Measurements from ENCODE around the gene CCR6. TPM values are rescaled to one million over a fixed set of nuclear protein-coding genes. Genes with fewer than 3 reads are reported as not detected.

CCR6 gene
- total and polyA plus RNA-seq, 2 of the 13 experiments (the other 11 are each of a cell fraction or from before 2014, with no cell fraction given), result 4.5 to 8.7 TPM

DNA sequence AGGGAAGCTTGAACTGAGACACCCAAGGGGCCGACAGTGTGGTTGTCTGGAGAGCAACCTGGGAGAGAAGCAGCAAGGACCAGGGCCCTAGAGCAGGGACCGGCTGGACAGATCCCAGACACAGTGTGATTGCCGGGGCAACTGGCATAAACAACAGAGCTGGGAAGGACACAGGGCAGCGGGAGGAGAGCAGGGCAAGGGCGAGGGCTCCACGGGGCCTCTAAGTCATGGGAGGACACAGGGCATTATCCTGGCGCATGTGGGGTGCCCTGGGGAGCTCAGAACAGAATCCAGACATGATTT is 31.1 kb upstream of the CCR6 start:
- POLR2A ChIA-PET, result no interaction called here

More for the DNA sequence above, 31.1 kb upstream of the CCR6 start:
- Histone ChIP-seq H4K20me1 (ENCODE audit: insufficient read depth, low read length) (no peaks in the 10 kb centered on the region), H3K36me3 (replicated peaks in 1 of 2; ENCODE audit: control insufficient read depth in 1 of 2, insufficient read depth in 2 of 2, low read length in 2 of 2) (no peaks in the 10 kb centered on the region), H3K4me1 (ENCODE audit: insufficient read depth, low read length) (peaks cover 11% of the 10 kb centered on the region), H3K9ac (ENCODE audit: insufficient read depth, low read depth, low read length) (no peak overlapping the region), H3K79me2 (ENCODE audit: insufficient read depth, low read length) (no peaks in the 10 kb centered on the region), H3K9me3 (ENCODE audit: low read length) (peaks cover 11% of the 10 kb centered on the region; the same call in 1 of the 2 replicates), H2AFZ (ENCODE audit: low read length) (no peak overlapping the region), H3K27ac (ENCODE audit: extremely low read length, insufficient read depth, low read length) (no peak overlapping the region), H3K27me3 (ENCODE audit: control insufficient read depth in 1 of 2, insufficient read depth in 2 of 2, low read length in 2 of 2) (peaks cover 3 to 14% of the 10 kb centered on the region in 2 experiments; a peak in 4 of 5 replicates), H3K4me3 (replicated peaks in 1 of 3; ENCODE audit: insufficient read depth in 1 of 3, low read depth in 2 of 3, low read length in 3 of 3) (no peak overlapping the region), H3K4me2 (ENCODE audit: low read depth, low read length) (no peak overlapping the region)
- FAIRE-seq, result no peak
- TF ChIP-seq SKI (IDR thresholded peaks at IDR 0.05; ENCODE audit: partially characterized antibody), result peak; percentile 12
- 0 out of 3 replicates have a peak, but pooled peaks have one; percentile 17 for TF ChIP-seq MXI1 (IDR thresholded peaks at IDR 0.05; ENCODE audit: borderline replicate concordance, low read depth, low read length)
- TF ChIP-seq, protein P1, sequence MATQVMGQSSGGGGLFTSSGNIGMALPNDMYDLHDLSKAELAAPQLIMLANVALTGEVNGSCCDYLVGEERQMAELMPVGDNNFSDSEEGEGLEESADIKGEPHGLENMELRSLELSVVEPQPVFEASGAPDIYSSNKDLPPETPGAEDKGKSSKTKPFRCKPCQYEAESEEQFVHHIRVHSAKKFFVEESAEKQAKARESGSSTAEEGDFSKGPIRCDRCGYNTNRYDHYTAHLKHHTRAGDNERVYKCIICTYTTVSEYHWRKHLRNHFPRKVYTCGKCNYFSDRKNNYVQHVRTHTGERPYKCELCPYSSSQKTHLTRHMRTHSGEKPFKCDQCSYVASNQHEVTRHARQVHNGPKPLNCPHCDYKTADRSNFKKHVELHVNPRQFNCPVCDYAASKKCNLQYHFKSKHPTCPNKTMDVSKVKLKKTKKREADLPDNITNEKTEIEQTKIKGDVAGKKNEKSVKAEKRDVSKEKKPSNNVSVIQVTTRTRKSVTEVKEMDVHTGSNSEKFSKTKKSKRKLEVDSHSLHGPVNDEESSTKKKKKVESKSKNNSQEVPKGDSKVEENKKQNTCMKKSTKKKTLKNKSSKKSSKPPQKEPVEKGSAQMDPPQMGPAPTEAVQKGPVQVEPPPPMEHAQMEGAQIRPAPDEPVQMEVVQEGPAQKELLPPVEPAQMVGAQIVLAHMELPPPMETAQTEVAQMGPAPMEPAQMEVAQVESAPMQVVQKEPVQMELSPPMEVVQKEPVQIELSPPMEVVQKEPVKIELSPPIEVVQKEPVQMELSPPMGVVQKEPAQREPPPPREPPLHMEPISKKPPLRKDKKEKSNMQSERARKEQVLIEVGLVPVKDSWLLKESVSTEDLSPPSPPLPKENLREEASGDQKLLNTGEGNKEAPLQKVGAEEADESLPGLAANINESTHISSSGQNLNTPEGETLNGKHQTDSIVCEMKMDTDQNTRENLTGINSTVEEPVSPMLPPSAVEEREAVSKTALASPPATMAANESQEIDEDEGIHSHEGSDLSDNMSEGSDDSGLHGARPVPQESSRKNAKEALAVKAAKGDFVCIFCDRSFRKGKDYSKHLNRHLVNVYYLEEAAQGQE (IDR thresholded peaks at IDR 0.05; ENCODE audit: borderline replicate concordance in 1 of 2, low read depth in 1 of 2, low read length in 2 of 2), result peak; percentile 10 to 68; a peak in 3 of 4 replicates
- no peak for TF ChIP-seq RAD51 (IDR thresholded peaks at IDR 0.05; ENCODE audit: borderline replicate concordance)
- TF ChIP-seq, protein P2, sequence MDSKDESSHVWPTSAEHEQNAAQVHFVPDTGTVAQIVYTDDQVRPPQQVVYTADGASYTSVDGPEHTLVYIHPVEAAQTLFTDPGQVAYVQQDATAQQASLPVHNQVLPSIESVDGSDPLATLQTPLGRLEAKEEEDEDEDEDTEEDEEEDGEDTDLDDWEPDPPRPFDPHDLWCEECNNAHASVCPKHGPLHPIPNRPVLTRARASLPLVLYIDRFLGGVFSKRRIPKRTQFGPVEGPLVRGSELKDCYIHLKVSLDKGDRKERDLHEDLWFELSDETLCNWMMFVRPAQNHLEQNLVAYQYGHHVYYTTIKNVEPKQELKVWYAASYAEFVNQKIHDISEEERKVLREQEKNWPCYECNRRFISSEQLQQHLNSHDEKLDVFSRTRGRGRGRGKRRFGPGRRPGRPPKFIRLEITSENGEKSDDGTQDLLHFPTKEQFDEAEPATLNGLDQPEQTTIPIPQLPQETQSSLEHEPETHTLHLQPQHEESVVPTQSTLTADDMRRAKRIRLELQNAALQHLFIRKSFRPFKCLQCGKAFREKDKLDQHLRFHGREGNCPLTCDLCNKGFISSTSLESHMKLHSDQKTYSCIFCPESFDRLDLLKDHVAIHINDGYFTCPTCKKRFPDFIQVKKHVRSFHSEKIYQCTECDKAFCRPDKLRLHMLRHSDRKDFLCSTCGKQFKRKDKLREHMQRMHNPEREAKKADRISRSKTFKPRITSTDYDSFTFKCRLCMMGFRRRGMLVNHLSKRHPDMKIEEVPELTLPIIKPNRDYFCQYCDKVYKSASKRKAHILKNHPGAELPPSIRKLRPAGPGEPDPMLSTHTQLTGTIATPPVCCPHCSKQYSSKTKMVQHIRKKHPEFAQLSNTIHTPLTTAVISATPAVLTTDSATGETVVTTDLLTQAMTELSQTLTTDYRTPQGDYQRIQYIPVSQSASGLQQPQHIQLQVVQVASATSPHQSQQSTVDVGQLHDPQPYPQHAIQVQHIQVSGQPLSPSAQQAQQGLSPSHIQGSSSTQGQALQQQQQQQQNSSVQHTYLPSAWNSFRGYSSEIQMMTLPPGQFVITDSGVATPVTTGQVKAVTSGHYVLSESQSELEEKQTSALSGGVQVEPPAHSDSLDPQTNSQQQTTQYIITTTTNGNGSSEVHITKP (CRISPR knock-in tag; IDR thresholded peaks at IDR 0.05; ENCODE audit: low read depth), result no peak
- TF ChIP-seq ZNF552 (CRISPR knock-in tag; IDR thresholded peaks at IDR 0.05; ENCODE audit: borderline replicate concordance), result no peak
- TF ChIP-seq, protein P3, sequence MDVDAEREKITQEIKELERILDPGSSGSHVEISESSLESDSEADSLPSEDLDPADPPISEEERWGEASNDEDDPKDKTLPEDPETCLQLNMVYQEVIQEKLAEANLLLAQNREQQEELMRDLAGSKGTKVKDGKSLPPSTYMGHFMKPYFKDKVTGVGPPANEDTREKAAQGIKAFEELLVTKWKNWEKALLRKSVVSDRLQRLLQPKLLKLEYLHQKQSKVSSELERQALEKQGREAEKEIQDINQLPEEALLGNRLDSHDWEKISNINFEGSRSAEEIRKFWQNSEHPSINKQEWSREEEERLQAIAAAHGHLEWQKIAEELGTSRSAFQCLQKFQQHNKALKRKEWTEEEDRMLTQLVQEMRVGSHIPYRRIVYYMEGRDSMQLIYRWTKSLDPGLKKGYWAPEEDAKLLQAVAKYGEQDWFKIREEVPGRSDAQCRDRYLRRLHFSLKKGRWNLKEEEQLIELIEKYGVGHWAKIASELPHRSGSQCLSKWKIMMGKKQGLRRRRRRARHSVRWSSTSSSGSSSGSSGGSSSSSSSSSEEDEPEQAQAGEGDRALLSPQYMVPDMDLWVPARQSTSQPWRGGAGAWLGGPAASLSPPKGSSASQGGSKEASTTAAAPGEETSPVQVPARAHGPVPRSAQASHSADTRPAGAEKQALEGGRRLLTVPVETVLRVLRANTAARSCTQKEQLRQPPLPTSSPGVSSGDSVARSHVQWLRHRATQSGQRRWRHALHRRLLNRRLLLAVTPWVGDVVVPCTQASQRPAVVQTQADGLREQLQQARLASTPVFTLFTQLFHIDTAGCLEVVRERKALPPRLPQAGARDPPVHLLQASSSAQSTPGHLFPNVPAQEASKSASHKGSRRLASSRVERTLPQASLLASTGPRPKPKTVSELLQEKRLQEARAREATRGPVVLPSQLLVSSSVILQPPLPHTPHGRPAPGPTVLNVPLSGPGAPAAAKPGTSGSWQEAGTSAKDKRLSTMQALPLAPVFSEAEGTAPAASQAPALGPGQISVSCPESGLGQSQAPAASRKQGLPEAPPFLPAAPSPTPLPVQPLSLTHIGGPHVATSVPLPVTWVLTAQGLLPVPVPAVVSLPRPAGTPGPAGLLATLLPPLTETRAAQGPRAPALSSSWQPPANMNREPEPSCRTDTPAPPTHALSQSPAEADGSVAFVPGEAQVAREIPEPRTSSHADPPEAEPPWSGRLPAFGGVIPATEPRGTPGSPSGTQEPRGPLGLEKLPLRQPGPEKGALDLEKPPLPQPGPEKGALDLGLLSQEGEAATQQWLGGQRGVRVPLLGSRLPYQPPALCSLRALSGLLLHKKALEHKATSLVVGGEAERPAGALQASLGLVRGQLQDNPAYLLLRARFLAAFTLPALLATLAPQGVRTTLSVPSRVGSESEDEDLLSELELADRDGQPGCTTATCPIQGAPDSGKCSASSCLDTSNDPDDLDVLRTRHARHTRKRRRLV (CRISPR knock-in tag; IDR thresholded peaks at IDR 0.05), result no peak
- peak; percentile 69 for TF ChIP-seq RFX3 (CRISPR knock-in tag; IDR thresholded peaks at IDR 0.05)
- peak; percentile 50; the same call in 1 of the 2 replicates for TF ChIP-seq RFX1 (IDR thresholded peaks at IDR 0.05)
- BruUV-seq (replicated peaks), result no TSS peak
- DNase-seq (ENCODE audit: low spot score), result no peak
- ATAC-seq, result peak; percentile 74
- CTCF ChIA-PET (ENCODE audit: low intra/inter-chr PET ratio, low total read pairs), result no interaction called here
- 29% methylated on average over 7 of the region's 7 CpGs for WGBS (ENCODE audit: low lambda C conversion rate)
- intact Hi-C loops (cut with micrococcal nuclease; ENCODE audit: unreplicated experiment) (no loop called here), in situ Hi-C loops (cut with HindIII; ENCODE audit: extremely low pct_ligation_motif_present, low pct_unique_long_range_greater_than_20kb) (no loop called here)

Measured in HepG2 (cell line).